HepG2 (cell line): ENCODE measurements around the gene RAB11FIP5. TPM values are rescaled to one million over a fixed set of nuclear protein-coding genes. Genes with fewer than 3 reads are reported as not detected.
A peak's percentile ranks its signal among the peaks of the same experiment; 100 is the strongest.

ENCODE experiments used
- ATF3 ChIP-seq: sonication (generic); formaldehyde crosslinking; IDR thresholded peaks from 2 replicates; pipeline ENCODE4 v1.4.0; 2020; ENCODE audit warnings: missing genetic modification reagents
- CSRNP2 ChIP-seq: sonication (generic); formaldehyde crosslinking; conservative IDR thresholded peaks from 2 replicates; pipeline ENCODE4 v1.8.0; 2022; ENCODE audit warnings: low read depth, missing genetic modification reagents
- DPF2 ChIP-seq: sonication (generic); formaldehyde crosslinking; IDR thresholded peaks from 2 replicates; pipeline ENCODE4 v1.4.0; 2020; ENCODE audit warnings: mild to moderate bottlenecking, low read depth, missing genetic modification reagents, borderline replicate concordance
- ETS1 ChIP-seq: sonication (generic); formaldehyde crosslinking; IDR thresholded peaks from 2 replicates; pipeline ENCODE4 v1.4.0; 2020; ENCODE audit warnings: missing genetic modification reagents
- FIP1L1 ChIP-seq: fragments of 200-400 bp; formaldehyde crosslinking; IDR thresholded peaks from 2 replicates; pipeline ENCODE4 v1.6.1; 2018; ENCODE audit warnings: low read depth, mild to moderate bottlenecking, low read length, moderate library complexity, borderline replicate concordance; ENCODE audit not compliant: insufficient read depth
- HMG20B ChIP-seq: conservative IDR thresholded peaks from 2 replicates; pipeline ENCODE4 v1.6.1; 2016; ENCODE audit warnings: missing genetic modification reagents, missing compliant biosample characterization
- HNF4G ChIP-seq, 2 experiments: sonication (generic) in 1 of 2; formaldehyde crosslinking in 1 of 2; IDR thresholded peaks; 2 replicates each; pipeline versions ENCODE4 v1.4.0 to v1.6.1; 2011 to 2020; ENCODE audit warnings: borderline replicate concordance in 2 of 2, low read depth in 2 of 2, mild to moderate bottlenecking in 2 of 2, low read length in 1 of 2, missing genetic modification reagents in 1 of 2, moderate library complexity in 1 of 2
- IRF2 ChIP-seq: IDR thresholded peaks from 2 replicates; pipeline ENCODE4 v1.6.1; 2018; ENCODE audit warnings: missing genetic modification reagents, missing compliant biosample characterization
- MBD4 ChIP-seq: IDR thresholded peaks from 2 replicates; pipeline ENCODE4 v1.6.1; 2012; ENCODE audit warnings: low read length, inconsistent platforms, borderline replicate concordance
- MEF2D ChIP-seq: sonication (generic); formaldehyde crosslinking; IDR thresholded peaks from 2 replicates; pipeline ENCODE4 v1.5.1; 2020; ENCODE audit warnings: mild to moderate bottlenecking, missing genetic modification reagents
- NCOA1 ChIP-seq: sonication (generic); formaldehyde crosslinking; IDR thresholded peaks from 2 replicates; pipeline ENCODE4 v1.9.0; 2021; ENCODE audit warnings: missing genetic modification reagents
- NFYB ChIP-seq: sonication (generic); formaldehyde crosslinking; IDR thresholded peaks from 2 replicates; pipeline ENCODE4 v1.4.0; 2020; ENCODE audit warnings: missing genetic modification reagents
- NPAS2 ChIP-seq: sonication (generic); formaldehyde crosslinking; IDR thresholded peaks from 2 replicates; pipeline ENCODE4 v1.8.0; 2022; ENCODE audit warnings: mild to moderate bottlenecking, missing genetic modification reagents, borderline replicate concordance
- PHF8 ChIP-seq: sonication (generic); formaldehyde crosslinking; IDR thresholded peaks from 2 replicates; pipeline ENCODE4 v1.5.0; 2020; ENCODE audit warnings: missing genetic modification reagents
- RXRA ChIP-seq: sonication (generic); formaldehyde crosslinking; IDR thresholded peaks from 2 replicates; pipeline ENCODE4 v1.5.1; 2020; ENCODE audit warnings: missing genetic modification reagents
- SALL1 ChIP-seq: sonication (generic); formaldehyde crosslinking; IDR thresholded peaks from 2 replicates; pipeline ENCODE4 v1.8.0; 2022; ENCODE audit warnings: mild to moderate bottlenecking, missing genetic modification reagents
- TARDBP ChIP-seq: sonication (generic); formaldehyde crosslinking; IDR thresholded peaks from 2 replicates; pipeline ENCODE4 v1.8.0; 2022; ENCODE audit warnings: mild to moderate bottlenecking, missing genetic modification reagents
- TBL1XR1 ChIP-seq: fragments of 150-350 bp; IDR thresholded peaks from 2 replicates; pipeline ENCODE4 v1.6.1; 2014; ENCODE audit warnings: borderline replicate concordance, low read length; ENCODE audit not compliant: partially characterized antibody
- ZEB1 ChIP-seq: IDR thresholded peaks from 2 replicates; pipeline ENCODE4 v1.6.1; 2012; ENCODE audit warnings: mild to moderate bottlenecking, low read depth, inconsistent platforms; ENCODE audit not compliant: insufficient replicate concordance
- ZMYM3 ChIP-seq: sonication (generic); formaldehyde crosslinking; IDR thresholded peaks from 2 replicates; pipeline ENCODE4 v1.5.1; 2020; ENCODE audit warnings: mild to moderate bottlenecking, missing genetic modification reagents
- ZNF124 ChIP-seq: sonication (generic); formaldehyde crosslinking; IDR thresholded peaks from 2 replicates; pipeline ENCODE4 v1.4.0; 2020; ENCODE audit warnings: missing genetic modification reagents
- ZNF24 ChIP-seq: fragments of 450-650 bp; IDR thresholded peaks from 2 replicates; pipeline ENCODE4 v1.6.1; 2017; ENCODE audit warnings: antibody characterized with exemption, mild to moderate bottlenecking
- ZNF275 ChIP-seq: sonication (generic); formaldehyde crosslinking; IDR thresholded peaks from 2 replicates; pipeline ENCODE4 v1.8.0; 2022; ENCODE audit warnings: missing genetic modification reagents, mild to moderate bottlenecking, inconsistent platforms, borderline replicate concordance
- ZNF383 ChIP-seq: sonication (generic); formaldehyde crosslinking; IDR thresholded peaks from 2 replicates; pipeline ENCODE4 v1.4.0; 2020; ENCODE audit warnings: missing genetic modification reagents, mild to moderate bottlenecking, borderline replicate concordance
- ZNF414 ChIP-seq: sonication (generic); formaldehyde crosslinking; IDR thresholded peaks from 2 replicates; pipeline ENCODE4 v1.5.0; 2020; ENCODE audit warnings: missing genetic modification reagents
- ZNF616 ChIP-seq: sonication (generic); formaldehyde crosslinking; IDR thresholded peaks from 2 replicates; pipeline ENCODE4 v1.5.0; 2020; ENCODE audit warnings: low read depth, mild to moderate bottlenecking, missing genetic modification reagents
- ZNF660 ChIP-seq: sonication (generic); formaldehyde crosslinking; IDR thresholded peaks from 2 replicates; pipeline ENCODE4 v1.5.1; 2020; ENCODE audit warnings: mild to moderate bottlenecking, low read depth, missing genetic modification reagents, borderline replicate concordance
- polyA plus RNA-seq, 8 experiments: library from polyadenylated mRNA; depleted of rRNA in 3 of 8; stranded (reverse) in 7 of 8; unstranded in 1 of 8; fragments of >200 nt; fragmentation: Illumina TruSeq in 4 of 8; extraction: Trizol in 4 of 8; gene quantifications; 2 replicates each; pipeline versions ENCODE4 v1.2.1 to v1.2.3, GENCODE V29; 2011 to 2016; ENCODE audit warnings: low read depth in 4 of 8, missing spikeins in 1 of 8, mixed read lengths in 1 of 8; ENCODE audit not compliant: insufficient read depth in 1 of 8
- total RNA-seq, 5 experiments: library from RNA; depleted of rRNA; stranded (reverse); fragments of >200 nt; fragmentation: Illumina TruSeq; extraction: Trizol; gene quantifications; 2 replicates each; pipeline ENCODE4 v1.2.3, GENCODE V29; 2016; ENCODE audit warnings: low read depth in 1 of 5

The RAB11FIP5 gene
- total and polyA plus RNA-seq, 2 of the 13 experiments (the other 11 are each of a cell fraction or from before 2014, with no cell fraction given), result 9.4 to 22.9 TPM

GRCh38 chr2:73085691-73086090 lies 27.1 kb downstream of the RAB11FIP5 start (continued):
- TF ChIP-seq DPF2 (CRISPR knock-in tag) (no peak), ZNF660 (CRISPR knock-in tag) (no peak), IRF2 (0 out of 2 replicates have a peak, but pooled peaks have one; percentile 56), CSRNP2 (CRISPR knock-in tag) (no peak), ETS1 (CRISPR knock-in tag) (no peak), ZNF275 (CRISPR knock-in tag) (no peak), SALL1 (CRISPR knock-in tag) (peak; percentile 63), ATF3 (no peak), ZNF383 (CRISPR knock-in tag) (no peak), MEF2D (CRISPR knock-in tag) (peak; percentile 44; the same call in 1 of the 2 replicates), ZNF616 (CRISPR knock-in tag) (no peak), FIP1L1 (no peak), ZNF124 (no peak), HMG20B (CRISPR knock-in tag) (no peak), HNF4G (IDR thresholded peaks at IDR 0.05; ENCODE audit: borderline replicate concordance, low read depth, low read length) (no peak), HNF4G (CRISPR knock-in tag; IDR thresholded peaks at IDR 0.05; ENCODE audit: borderline replicate concordance, low read depth) (no peak), RXRA (CRISPR knock-in tag) (no peak), NPAS2 (CRISPR knock-in tag) (no peak), PHF8 (CRISPR knock-in tag) (no peak), ZNF24 (no peak), MBD4 (no peak), NCOA1 (no peak), TBL1XR1 (no peak), ZEB1 (no peak), TARDBP (CRISPR knock-in tag) (no peak), ZMYM3 (CRISPR knock-in tag) (peak; percentile 35; the same call in 1 of the 2 replicates), NFYB (no peak), ZNF414 (CRISPR knock-in tag) (no peak)
